Thymus (tissue), 11 donors: ENCODE data around the gene KMT2D. TPM values are rescaled to one million over a fixed set of nuclear protein-coding genes. Genes with fewer than 3 reads are reported as not detected.
A peak's percentile ranks its signal among the peaks of the same experiment; 100 is the strongest.
"Not testable (repeated sequence)": the region's sequence is repeated elsewhere in the genome, so short reads cannot be mapped to it uniquely, and the experiment has no call there.

Source experiments
- DNase-seq, 9 donors: peaks; one replicate each; pipeline ENCODE4 v3.0.0-alpha.2; 2013; ENCODE audit warnings: low spot score in 9 of 9, low read depth in 6 of 9, missing footprints in 1 of 9
- H3K27ac ChIP-seq, 2 donors: one replicate each; pipeline ENCODE4 v1.5.1; 2013; ENCODE audit warnings: control low read depth in 1 of 2, low read depth in 1 of 2, low read length in 1 of 2, mild to moderate bottlenecking in 1 of 2, moderate library complexity in 1 of 2
- H3K27me3 ChIP-seq, 2 donors: one replicate each; pipeline ENCODE4 v1.5.1; 2013; ENCODE audit warnings: low read length in 1 of 2; ENCODE audit not compliant: control insufficient read depth in 2 of 2, insufficient read depth in 1 of 2
- H3K36me3 ChIP-seq, 2 donors: one replicate each; pipeline ENCODE4 v1.5.1; 2013; ENCODE audit warnings: low read length in 1 of 2, mild to moderate bottlenecking in 1 of 2, moderate library complexity in 1 of 2; ENCODE audit not compliant: control insufficient read depth in 2 of 2, insufficient read depth in 2 of 2
- H3K4me1 ChIP-seq, 2 donors: one replicate each; pipeline ENCODE4 v1.5.1; 2013; ENCODE audit warnings: low read length in 2 of 2; ENCODE audit not compliant: control insufficient read depth in 2 of 2, insufficient read depth in 2 of 2
- H3K4me3 ChIP-seq, 2 donors: one replicate each; pipeline ENCODE4 v1.5.1; 2013; ENCODE audit warnings: low read length in 2 of 2, control low read depth in 1 of 2, mild to moderate bottlenecking in 1 of 2
- H3K9me3 ChIP-seq, 2 donors: one replicate each; pipeline ENCODE4 v1.5.1; 2013; ENCODE audit warnings: low read length in 1 of 2, mild to moderate bottlenecking in 1 of 2; ENCODE audit not compliant: control insufficient read depth in 2 of 2, insufficient read depth in 1 of 2
- WGBS: extraction: QIAGEN DNeasy Blood & Tissue Kit; methylation state at CpG from one replicate; pipeline ENCODE4 v1.1.7; 2013; 5-methylcytosine and 5-hydroxymethylcytosine counted together
- polyA plus RNA-seq: library from polyadenylated mRNA; stranded (reverse); fragments of 200-250 nt; gene quantifications from one replicate; pipeline ENCODE4 v1.2.3, GENCODE V29; 2013
- total RNA-seq: library from RNA; stranded (reverse); fragments of 120-200 nt; gene quantifications from one replicate; pipeline ENCODE4 v1.2.4, GENCODE V29; 2013
- donor health status: healthy.

KMT2D gene
- total and polyA plus RNA-seq, 2 donors = 13.3 to 37.4 TPM

GRCh38 chr12:49069507-49070346 lies 9.1 kb upstream of the KMT2D start, which contains the start of gene RHEBL1:
Gene RHEBL1, minus strand, starts transcription at chr12:49069979. Its CDS starts 194 bp downstream, at chr12:49069785.
- under 1% methylated on average over 60 of the region's 60 CpGs for WGBS
- Histone ChIP-seq H3K36me3 (peaks cover 2 to 6% of the 10 kb centered on the region in 2 donors), H3K27me3 (peaks cover 0 to 2% of the 10 kb centered on the region in 2 donors), H3K4me3 (peak within 1 kb of the TSS; percentile 62 to 63), H3K9me3 (peaks cover 0 to 3% of the 10 kb centered on the region in 2 donors), H3K4me1 (peaks cover 9 to 14% of the 10 kb centered on the region in 2 donors), H3K27ac (peak within 1 kb of the TSS; percentile 71 to 80)
- peak; percentile 96 to 99 (median 98) for DNase-seq

- peaks cover 9 to 14% of the 10 kb centered on the region in 2 donors for H3K4me1 ChIP-seq
- no peak for DNase-seq
- peaks cover 0 to 2% of the 10 kb centered on the region in 2 donors for H3K27me3 ChIP-seq
- WGBS = 33% methylated on average over 21 of the region's 21 CpGs
- peak overlapping the region; percentile 62 to 63 for H3K4me3 ChIP-seq
- H3K9me3 ChIP-seq = peaks cover 0 to 3% of the 10 kb centered on the region in 2 donors
- no peak overlapping the region for H3K27ac ChIP-seq
- H3K36me3 ChIP-seq = peaks cover 4 to 7% of the 10 kb centered on the region in 2 donors
Observed at GRCh38 chr12:49068879-49069506, 8.4 kb upstream of the KMT2D start.

GRCh38 chr12:49066120-49066519 lies 5.5 kb upstream of the KMT2D start:
- Histone ChIP-seq H3K36me3 (peaks cover 4 to 7% of the 10 kb centered on the region in 2 donors), H3K27ac (no peak overlapping the region), H3K4me1 (peaks cover 11 to 16% of the 10 kb centered on the region in 2 donors), H3K4me3 (no peak overlapping the region), H3K27me3 (peaks cover 0 to 2% of the 10 kb centered on the region in 2 donors), H3K9me3 (peaks cover 0 to 3% of the 10 kb centered on the region in 2 donors)
- no peak for DNase-seq
- 97% methylated on average over 4 of the region's 4 CpGs for WGBS

GRCh38 chr12:49064767-49065152 lies 4.2 kb upstream of the KMT2D start:
- 98% methylated on average over 5 of the region's 5 CpGs for WGBS

GRCh38 chr12:49061916-49062315 lies 1.3 kb upstream of the KMT2D start:
- not testable (repeated sequence) for H3K27me3 ChIP-seq, H3K4me3 ChIP-seq, H3K9me3 ChIP-seq, DNase-seq, H3K27ac ChIP-seq, H3K36me3 ChIP-seq
- WGBS = 98% methylated on average over 17 of the region's 17 CpGs
- peaks cover 24 to 31% of the 10 kb centered on the region in 2 donors for H3K4me1 ChIP-seq

More at GRCh38 chr12:49064767-49065152, 4.2 kb upstream of the KMT2D start:
- Histone ChIP-seq H3K4me3 (no peak overlapping the region), H3K27me3 (peaks cover 0 to 2% of the 10 kb centered on the region in 2 donors), H3K36me3 (peaks cover 4 to 7% of the 10 kb centered on the region in 2 donors), H3K4me1 (peaks cover 11 to 14% of the 10 kb centered on the region in 2 donors), H3K9me3 (peaks cover 1 to 9% of the 10 kb centered on the region in 2 donors), H3K27ac (no peak overlapping the region)
- DNase-seq = no peak

- H3K9me3 ChIP-seq = peaks cover 1 to 9% of the 10 kb centered on the region in 2 donors
- H3K27ac ChIP-seq = peak overlapping the region in 1 of 2 donors; percentile 66
- DNase-seq = no peak
- peak overlapping the region; percentile 98 to 99 for H3K4me3 ChIP-seq
- 14% methylated on average over 16 of the region's 16 CpGs for WGBS
- H3K27me3 ChIP-seq = no peaks in the 10 kb centered on the region
- peaks cover 31 to 39% of the 10 kb centered on the region in 2 donors for H3K4me1 ChIP-seq
- H3K36me3 ChIP-seq = peaks cover 4 to 7% of the 10 kb centered on the region in 2 donors
Observed at GRCh38 chr12:49061157-49061650, 610 bp upstream of the KMT2D start.

GRCh38 chr12:49059299-49060171 lies 1.1 kb downstream of the KMT2D start:
- H3K9me3 ChIP-seq = peaks cover 1 to 5% of the 10 kb centered on the region in 2 donors
- H3K4me1 ChIP-seq = peaks cover 42 to 47% of the 10 kb centered on the region in 2 donors
- peak in 4 of 9 donors; percentile 29 to 56 (median 38) for DNase-seq
- peaks cover 5 to 14% of the 10 kb centered on the region in 2 donors for H3K36me3 ChIP-seq
- under 1% methylated on average over 70 of the region's 70 CpGs for WGBS
- peak overlapping the region; percentile 98 to 99 for H3K4me3 ChIP-seq
- peak overlapping the region; percentile 94 to 95 for H3K27ac ChIP-seq
- no peaks in the 10 kb centered on the region for H3K27me3 ChIP-seq

GRCh38 chr12:49059045-49059298 lies 1.6 kb downstream of the KMT2D start:
- Histone ChIP-seq H3K27me3 (no peaks in the 10 kb centered on the region), H3K9me3 (peaks cover 1 to 5% of the 10 kb centered on the region in 2 donors), H3K27ac (peak overlapping the region; percentile 36 to 51), H3K36me3 (peaks cover 11 to 20% of the 10 kb centered on the region in 2 donors), H3K4me3 (peak overlapping the region; percentile 98 to 99), H3K4me1 (peaks cover 42 to 47% of the 10 kb centered on the region in 2 donors)
- 2% methylated on average over 1 of the region's 1 CpG for WGBS
- no peak for DNase-seq
